ENCODE measurements around the gene ELF1. TPM values are rescaled to one million over a fixed set of nuclear protein-coding genes. Genes with fewer than 3 reads are reported as not detected.
"Not testable (repeated sequence)": the region's sequence is repeated elsewhere in the genome, so short reads cannot be mapped to it uniquely, and the experiment has no call there.

The ELF1 gene
- total RNA-seq, 1 experiment from 2014 or later: 6.7 TPM

GRCh38 chr13:41049480-41050440 is 30.6 kb upstream of the ELF1 start:
- in situ Hi-C loops (cut with HindIII; ENCODE audit: low sequenced_read_pairs): no loop called here
- no peak for DNase-seq (ENCODE audit: low spot score)

DNA sequence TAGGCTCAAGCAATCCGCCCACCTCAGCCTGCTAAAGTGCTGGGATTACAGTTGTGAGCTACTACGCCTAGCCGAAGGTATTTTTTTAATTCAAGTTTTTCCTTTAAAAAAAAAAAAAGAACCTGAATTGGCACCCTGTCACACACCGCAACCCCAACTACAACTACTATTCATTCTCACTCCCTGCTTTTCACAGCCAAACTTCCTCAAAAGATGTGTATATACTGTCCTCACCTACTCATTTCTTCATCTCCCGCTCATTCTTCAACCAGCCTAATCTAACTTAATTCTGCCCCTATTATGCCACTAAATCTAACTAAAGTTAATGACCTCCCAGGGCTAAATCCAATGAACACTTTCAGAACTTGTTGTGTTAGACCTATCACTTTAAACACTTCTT is 29.5 kb upstream of the ELF1 start:
- in situ Hi-C loops (cut with HindIII; ENCODE audit: low sequenced_read_pairs): no loop called here

GRCh38 chr13:41042419-41042818 is 23.3 kb upstream of the ELF1 start:
- DNase-seq (ENCODE audit: low spot score); in situ Hi-C loops (cut with HindIII; ENCODE audit: low sequenced_read_pairs): not testable (repeated sequence)

More for the DNA sequence above, 29.5 kb upstream of the ELF1 start:
- DNase-seq (ENCODE audit: low spot score): no peak

DNA sequence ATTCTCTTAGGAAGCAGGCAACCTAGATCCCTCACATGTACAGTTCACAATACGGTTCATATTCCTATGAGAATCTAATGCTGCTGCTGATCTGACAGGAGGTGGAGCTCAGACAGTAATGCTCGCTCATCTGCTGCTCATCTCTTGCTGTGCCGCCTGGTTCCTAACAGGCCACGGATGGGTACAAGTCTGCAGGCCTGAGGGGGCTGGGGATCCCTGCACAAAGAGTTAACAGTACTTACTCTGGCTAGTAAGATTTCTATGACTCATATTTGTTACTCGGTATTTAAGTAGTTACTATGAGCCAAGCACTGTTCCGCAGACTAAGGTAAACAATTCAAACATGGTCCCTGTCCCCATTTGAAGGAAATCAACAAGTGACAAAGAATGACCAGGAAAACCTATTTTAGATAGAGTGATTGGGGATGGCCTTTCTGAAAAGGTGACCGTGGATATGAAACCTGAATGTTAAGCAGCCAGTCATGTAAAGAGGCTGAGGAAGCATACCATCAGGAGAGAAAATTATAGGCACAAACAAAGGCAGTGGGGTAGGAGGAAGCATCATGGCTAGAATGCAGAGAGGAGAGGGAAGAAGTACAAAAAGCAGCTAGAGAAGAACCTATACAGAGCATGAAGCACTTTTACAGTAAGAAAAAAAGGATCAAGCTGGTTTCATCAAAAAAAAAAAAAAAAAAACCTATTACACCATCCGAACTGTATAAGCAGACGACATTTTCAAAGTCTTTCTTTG is 21.6 kb upstream of the ELF1 start:
- DNase-seq (ENCODE audit: low spot score): no peak
- in situ Hi-C loops (cut with HindIII; ENCODE audit: low sequenced_read_pairs): no loop called here

- no peak for DNase-seq (ENCODE audit: low spot score)
Observed at GRCh38 chr13:41039746-41040145, 20.6 kb upstream of the ELF1 start.

GRCh38 chr13:41036557-41036956 is 17.4 kb upstream of the ELF1 start:
- DNase-seq (ENCODE audit: low spot score); in situ Hi-C loops (cut with HindIII; ENCODE audit: low sequenced_read_pairs): not testable (repeated sequence)

More at GRCh38 chr13:41039746-41040145, 20.6 kb upstream of the ELF1 start:
- in situ Hi-C loops (cut with HindIII; ENCODE audit: low sequenced_read_pairs): no loop called here

DNA sequence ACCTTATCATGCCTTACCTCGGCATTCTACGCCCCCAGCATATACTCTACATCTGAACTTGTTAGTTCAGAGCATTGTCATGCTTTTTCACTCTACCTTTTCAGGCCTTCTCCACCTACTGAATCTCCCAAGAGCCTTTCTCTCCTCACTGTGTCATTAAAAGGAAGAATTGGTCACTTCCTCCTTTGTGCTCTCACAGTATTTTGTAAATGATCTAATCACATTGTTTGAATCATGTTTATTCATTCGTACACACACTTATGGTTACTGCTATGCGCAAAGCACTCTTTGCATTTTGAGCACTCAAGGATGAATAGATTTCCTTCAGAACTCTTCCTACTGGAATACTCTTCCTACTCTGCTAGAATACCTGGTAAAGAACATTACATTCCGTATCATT is 15.8 kb upstream of the ELF1 start:
- DNase-seq (ENCODE audit: low spot score): no peak
- in situ Hi-C loops (cut with HindIII; ENCODE audit: low sequenced_read_pairs): no loop called here

- no peak for DNase-seq (ENCODE audit: low spot score)
- in situ Hi-C loops (cut with HindIII; ENCODE audit: low sequenced_read_pairs): no loop called here
Observed at GRCh38 chr13:41034382-41034781, 15.3 kb upstream of the ELF1 start.

- in situ Hi-C loops (cut with HindIII; ENCODE audit: low sequenced_read_pairs): no loop called here
- DNase-seq (ENCODE audit: low spot score): no peak
Observed at GRCh38 chr13:41032691-41033376, 13.7 kb upstream of the ELF1 start.

DNA sequence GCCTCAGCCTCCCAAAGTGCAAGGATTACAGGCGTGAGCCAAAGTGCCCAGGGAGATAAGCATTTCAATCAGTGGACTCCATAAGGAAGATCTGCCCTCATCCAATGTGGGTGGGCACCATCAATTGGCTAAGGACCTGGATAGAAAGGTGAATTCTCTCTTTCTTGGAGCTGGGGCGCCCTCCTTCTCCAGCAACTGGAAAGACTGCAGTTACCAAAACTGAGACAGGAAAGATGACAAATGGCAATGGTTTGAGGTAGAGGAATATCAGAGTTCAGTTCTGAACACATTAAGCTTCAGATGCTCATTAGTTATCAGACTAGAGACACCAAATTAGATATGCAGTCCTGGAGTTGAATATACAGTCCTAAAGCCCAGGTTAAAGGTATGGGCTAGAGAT is 10.5 kb upstream of the ELF1 start:
- no peak for DNase-seq (ENCODE audit: low spot score)
- in situ Hi-C loops (cut with HindIII; ENCODE audit: low sequenced_read_pairs): no loop called here

- DNase-seq (ENCODE audit: low spot score): no peak
- in situ Hi-C loops (cut with HindIII; ENCODE audit: low sequenced_read_pairs): no loop called here
Observed at GRCh38 chr13:41028051-41028450, 8.9 kb upstream of the ELF1 start.

DNA sequence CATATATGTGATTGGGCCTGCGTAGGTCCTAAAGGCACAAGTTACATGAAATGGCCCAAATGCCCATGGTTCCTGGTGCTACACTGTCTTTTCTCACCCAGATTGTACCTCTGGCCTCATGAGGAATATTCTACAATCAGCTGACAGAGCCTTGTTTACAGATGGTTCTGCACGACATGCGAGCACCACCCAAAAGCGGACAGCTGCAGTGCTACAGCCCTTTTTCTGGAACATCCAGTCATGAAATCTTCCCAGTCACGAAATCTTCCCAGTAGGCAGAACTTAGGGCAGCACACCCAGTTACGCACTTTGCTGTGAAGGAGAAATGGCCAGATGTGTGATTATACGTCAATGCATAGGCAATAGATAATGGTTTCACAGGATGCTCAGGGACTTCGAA is 7.7 kb upstream of the ELF1 start:
- in situ Hi-C loops (cut with HindIII; ENCODE audit: low sequenced_read_pairs): no loop called here
- no peak for DNase-seq (ENCODE audit: low spot score)

DNA sequence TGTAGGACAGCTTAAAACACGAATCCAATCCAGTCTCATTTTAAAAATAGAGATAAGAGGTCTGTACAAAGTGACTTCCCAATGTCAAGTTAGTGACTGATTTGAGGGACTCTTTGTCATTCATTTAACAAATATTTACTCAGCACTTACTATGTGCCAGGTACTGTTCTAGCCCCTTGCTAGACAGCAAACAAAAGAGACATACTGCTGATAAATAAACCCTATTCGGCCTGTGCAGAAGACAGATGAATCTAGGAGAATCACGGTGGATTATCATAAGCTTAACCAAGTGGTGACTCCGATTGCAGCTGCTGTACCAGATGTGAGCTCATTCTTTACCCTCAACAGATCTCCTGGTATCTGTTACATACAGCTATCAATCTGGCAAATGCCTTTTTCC is 6.4 kb upstream of the ELF1 start:
- DNase-seq (ENCODE audit: low spot score): no peak
- in situ Hi-C loops (cut with HindIII; ENCODE audit: low sequenced_read_pairs): no loop called here

DNA sequence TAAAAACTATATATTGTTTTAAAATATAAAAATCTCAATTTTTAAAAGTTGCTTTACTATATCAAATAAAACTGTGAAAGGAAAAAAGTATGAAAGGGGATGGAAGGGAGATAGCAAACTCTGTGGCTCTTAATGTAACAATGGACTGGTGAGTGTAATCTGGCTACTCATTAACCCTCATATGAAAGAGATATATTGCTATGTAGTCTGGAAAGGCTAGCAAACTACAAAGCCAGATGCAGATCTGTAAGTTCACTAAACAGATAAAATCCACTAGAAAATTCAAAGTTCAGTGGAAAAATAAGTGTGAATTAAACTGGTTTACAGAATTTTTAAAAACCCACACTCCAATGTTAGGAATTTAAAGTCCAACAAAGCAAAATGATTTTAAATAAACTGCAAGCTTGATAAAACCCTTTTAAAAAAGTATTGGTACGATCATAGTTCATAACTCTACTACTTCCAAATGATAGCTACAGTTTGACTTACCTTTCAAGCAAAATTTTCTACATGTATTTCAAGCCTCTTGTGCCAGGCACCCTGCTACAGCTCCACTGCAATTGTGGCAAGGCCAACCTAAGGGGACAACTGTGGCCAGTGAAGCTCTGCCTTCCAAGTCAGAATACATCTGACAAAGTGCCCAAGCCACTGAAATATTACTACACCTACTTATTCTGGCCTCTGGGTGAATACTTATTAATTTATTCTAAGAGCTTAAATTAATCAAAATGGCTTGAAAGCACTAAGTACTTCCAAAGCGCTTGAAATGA is 647 bp upstream of the ELF1 start:
- no peak for DNase-seq (ENCODE audit: low spot score)
- in situ Hi-C loops (cut with HindIII; ENCODE audit: low sequenced_read_pairs): no loop called here

- in situ Hi-C loops (cut with HindIII; ENCODE audit: low sequenced_read_pairs): no loop called here
- DNase-seq (ENCODE audit: low spot score): no peak
Observed at GRCh38 chr13:41018602-41018948, 541 bp downstream of the ELF1 start.

DNA sequence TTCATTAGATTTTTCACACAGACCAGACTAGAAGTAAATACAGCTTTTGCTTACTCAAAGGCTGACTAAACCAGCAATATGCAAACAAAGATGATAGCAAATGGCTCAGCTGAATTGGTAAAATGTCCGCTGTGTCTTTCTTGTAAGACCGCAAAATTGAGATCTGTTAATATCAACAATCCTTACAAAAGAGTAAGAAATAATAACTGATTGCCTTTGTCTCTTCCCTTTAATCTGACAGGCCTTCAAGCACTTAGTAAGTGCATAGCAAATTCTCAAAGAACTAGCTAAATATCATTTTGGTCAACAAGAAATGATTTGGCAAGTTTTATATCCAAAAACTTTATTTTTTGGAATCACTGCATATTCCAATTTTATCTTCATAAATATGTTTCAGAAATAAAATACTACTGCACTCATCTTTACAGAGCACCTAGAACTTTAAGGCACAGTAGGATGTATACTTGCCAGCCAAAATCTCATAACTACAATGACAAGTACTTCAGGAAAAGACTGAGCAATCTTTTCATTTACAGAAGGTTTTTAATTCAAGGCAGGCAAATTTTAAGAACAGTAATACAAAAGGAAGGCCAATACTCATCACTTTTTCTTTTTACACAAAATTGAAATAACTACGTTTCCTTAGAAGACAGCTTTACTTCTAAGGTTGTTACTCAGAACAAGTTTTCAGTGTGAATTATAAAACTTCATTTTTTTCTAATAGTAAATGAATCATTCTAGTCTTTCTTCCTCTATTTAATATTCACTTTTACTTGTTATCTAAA is 1.1 kb downstream of the ELF1 start:
- DNase-seq (ENCODE audit: low spot score): no peak
- in situ Hi-C loops (cut with HindIII; ENCODE audit: low sequenced_read_pairs): no loop called here

DNA sequence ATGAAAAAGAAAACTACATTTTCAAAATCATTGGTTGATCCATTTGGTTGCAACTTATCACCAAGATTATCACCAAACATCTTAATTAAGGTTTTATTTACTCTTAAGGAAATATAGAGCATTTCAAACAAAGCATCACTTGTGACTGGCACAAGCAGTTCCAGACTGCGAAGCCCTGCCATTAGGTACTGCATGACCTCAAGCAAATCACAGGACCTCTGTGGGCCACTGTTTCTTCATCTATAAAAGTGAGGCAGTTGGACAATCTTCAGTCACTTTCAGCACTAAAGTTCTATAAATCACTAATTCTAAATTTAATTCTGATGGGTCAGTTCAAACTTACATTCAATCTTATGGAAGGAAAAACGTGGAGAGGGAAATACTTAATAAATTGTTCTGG is 2.0 kb downstream of the ELF1 start:
- no peak for DNase-seq (ENCODE audit: low spot score)
- in situ Hi-C loops (cut with HindIII; ENCODE audit: low sequenced_read_pairs): no loop called here

DNA sequence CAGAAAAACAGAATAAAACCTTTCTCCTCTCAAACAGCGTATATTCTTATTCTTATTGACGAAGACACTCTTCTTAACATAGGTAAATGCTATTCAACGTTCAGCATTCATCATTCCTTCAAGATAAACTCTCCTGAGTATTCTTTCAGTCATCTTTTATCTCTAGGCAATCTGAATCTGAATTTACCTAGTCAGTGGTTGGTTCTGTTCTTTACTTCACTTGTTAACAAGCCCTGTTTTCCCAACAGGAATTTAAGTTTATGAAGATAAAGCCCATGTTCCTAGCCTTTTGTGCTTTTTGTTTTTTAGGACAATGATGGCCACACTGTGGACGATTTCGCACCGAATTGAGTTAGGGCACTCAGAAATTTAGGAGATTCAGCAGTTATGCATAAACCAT is 3.2 kb downstream of the ELF1 start:
- in situ Hi-C loops (cut with HindIII; ENCODE audit: low sequenced_read_pairs): no loop called here
- no peak for DNase-seq (ENCODE audit: low spot score)

Measured in G401 (cell line).